SU-DHL-6 (cell line): Measurements from ENCODE around the gene FBRSL1.

Experiments
- H2AFZ ChIP-seq: fragments of 200-600 bp; sonication (generic); 2 replicates; pipeline ENCODE4 v1.6.1; 2014; ENCODE audit warnings: low read depth, mild to moderate bottlenecking, moderate library complexity, mixed read lengths, antibody characterized with exemption, low read length; ENCODE audit not compliant: severe bottlenecking
- H3F3A ChIP-seq: fragments of 200-600 bp; shearing (Covaris generic); 2 replicates; pipeline ENCODE4 v1.6.0; 2016; ENCODE audit warnings: antibody characterized with exemption, mild to moderate bottlenecking; ENCODE audit not compliant: insufficient read depth
- H3K27ac ChIP-seq: fragments of 200-600 bp; sonication (generic); 2 replicates; pipeline ENCODE4 v1.5.1; 2016; ENCODE audit warnings: low read depth, mild to moderate bottlenecking, low read length, moderate library complexity, mixed read lengths
- H3K27me3 ChIP-seq: fragments of 200-600 bp; sonication (generic), shearing (Covaris generic); 2 replicates; pipeline ENCODE4 v1.6.0; 2014; ENCODE audit warnings: mild to moderate bottlenecking, low read length
- H3K36me3 ChIP-seq: fragments of 200-600 bp; sonication (generic); 2 replicates; pipeline ENCODE4 v1.6.1; 2014; ENCODE audit warnings: mild to moderate bottlenecking, low read length, mixed read lengths
- H3K4me2 ChIP-seq: fragments of 300-600, 200-600 bp; shearing (Covaris generic), sonication (generic); 2 replicates; pipeline ENCODE4 v1.6.0; 2014; ENCODE audit warnings: low read length, low read depth, mild to moderate bottlenecking; ENCODE audit not compliant: poor library complexity, severe bottlenecking
- H3K4me3 ChIP-seq: fragments of 200-600 bp; sonication (generic); 2 replicates; pipeline ENCODE4 v1.5.1; 2014; ENCODE audit warnings: antibody characterized with exemption, low read length, mild to moderate bottlenecking, mixed read lengths; ENCODE audit not compliant: insufficient read depth, poor library complexity, severe bottlenecking
- H3K79me2 ChIP-seq: fragments of 200-600 bp; sonication (generic); 2 replicates; pipeline ENCODE4 v1.6.1; 2014; ENCODE audit warnings: mild to moderate bottlenecking, low read length, moderate library complexity; ENCODE audit not compliant: insufficient read depth
- H3K9ac ChIP-seq: fragments of 200-600 bp; sonication (generic); 2 replicates; pipeline ENCODE4 v1.7.0; 2014; ENCODE audit warnings: mild to moderate bottlenecking, low read length
- H3K9me2 ChIP-seq: fragments of 200-600 bp; sonication (generic); replicated peaks from 2 replicates; pipeline ENCODE4 v1.6.1; 2014; ENCODE audit warnings: low read length; ENCODE audit not compliant: insufficient read depth
- H3K9me3 ChIP-seq: fragments of 200-600 bp; sonication (generic); 2 replicates; pipeline ENCODE4 v1.6.1; 2014; ENCODE audit warnings: low read length, mixed read lengths; ENCODE audit not compliant: insufficient read depth
- H4K20me1 ChIP-seq: fragments of 200-600 bp; sonication (generic); 2 replicates; pipeline ENCODE4 v1.6.1; 2014; ENCODE audit warnings: low read depth, mild to moderate bottlenecking, antibody characterized with exemption, low read length, moderate library complexity, mixed read lengths
- CTCF ChIP-seq: fragments of 200-600 bp; sonication (generic); IDR thresholded peaks from one replicate; pipeline ENCODE4 v1.5.1; 2017; ENCODE audit warnings: antibody characterized with exemption, mild to moderate bottlenecking, low read length, moderate library complexity; ENCODE audit not compliant: insufficient read depth, poor library complexity, severe bottlenecking
- EZH2phosphoT487 ChIP-seq: fragments of 200-600 bp; sonication (generic), shearing (Covaris generic); conservative IDR thresholded peaks from 2 replicates; pipeline ENCODE4 v1.6.1; 2018; ENCODE audit warnings: mild to moderate bottlenecking, antibody characterized with exemption, low read length, moderate library complexity, mixed read lengths

Gene FBRSL1

GRCh38 chr12:132484891-132485441 is 5.0 kb upstream of the FBRSL1 start:
- TF ChIP-seq CTCF (no peak), EZH2phosphoT487 (no peak)
- no peaks in the 10 kb centered on the region for H3F3A ChIP-seq
- no peaks in the 10 kb centered on the region for H3K36me3 ChIP-seq
- H3K4me3 ChIP-seq = no peak overlapping the region
- no peaks in the 10 kb centered on the region for H3K9me2 ChIP-seq
- no peak overlapping the region for H3K9ac ChIP-seq
- no peaks in the 10 kb centered on the region for H4K20me1 ChIP-seq
- no peak overlapping the region for H3K27ac ChIP-seq
- no peaks in the 10 kb centered on the region for H3K27me3 ChIP-seq
- H3K79me2 ChIP-seq = no peaks in the 10 kb centered on the region
- H3K4me2 ChIP-seq = no peak overlapping the region
- H2AFZ ChIP-seq = no peak overlapping the region
- H3K9me3 ChIP-seq = no peaks in the 10 kb centered on the region

GRCh38 chr12:132485619-132486018 is 4.3 kb upstream of the FBRSL1 start:
- Histone ChIP-seq H3K4me3 (no peak overlapping the region), H3K27me3 (no peaks in the 10 kb centered on the region), H3F3A (no peaks in the 10 kb centered on the region), H3K27ac (no peak overlapping the region), H3K9me3 (no peaks in the 10 kb centered on the region), H3K4me2 (no peak overlapping the region), H3K79me2 (no peaks in the 10 kb centered on the region), H3K36me3 (no peaks in the 10 kb centered on the region), H3K9ac (no peak overlapping the region), H3K9me2 (no peaks in the 10 kb centered on the region), H2AFZ (no peak overlapping the region), H4K20me1 (no peaks in the 10 kb centered on the region)
- TF ChIP-seq CTCF = no peak

DNA sequence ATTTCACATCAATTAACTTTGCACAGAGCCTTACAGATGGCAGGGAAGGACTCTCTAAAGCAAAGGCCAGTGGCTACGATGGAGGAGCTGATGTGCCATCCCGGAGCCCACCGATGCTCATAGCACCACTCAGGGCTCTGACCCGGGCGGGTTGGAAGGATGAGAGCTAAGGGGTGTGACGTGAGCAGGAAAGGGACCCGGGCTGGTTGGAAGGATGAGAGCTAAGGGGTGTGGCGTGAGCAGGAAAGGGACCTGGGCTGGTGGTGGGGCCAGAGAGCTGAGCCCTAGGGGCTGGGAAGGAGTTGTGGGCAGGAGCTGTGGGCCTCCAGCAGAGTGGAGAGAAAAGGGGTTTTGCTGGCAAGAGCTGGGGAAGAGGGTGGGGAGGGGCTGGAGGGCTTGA is 3.8 kb upstream of the FBRSL1 start:
- Histone ChIP-seq H3K9ac (no peak overlapping the region), H3K4me2 (no peak overlapping the region), H3K27ac (no peak overlapping the region), H3K36me3 (no peaks in the 10 kb centered on the region), H3K79me2 (no peaks in the 10 kb centered on the region), H4K20me1 (peaks cover 3% of the 10 kb centered on the region; the same call in 1 of the 2 replicates), H3F3A (no peaks in the 10 kb centered on the region), H3K4me3 (no peak overlapping the region), H2AFZ (no peak overlapping the region), H3K27me3 (no peaks in the 10 kb centered on the region), H3K9me2 (no peaks in the 10 kb centered on the region), H3K9me3 (no peaks in the 10 kb centered on the region)
- TF ChIP-seq CTCF = no peak
- no peak for TF ChIP-seq EZH2phosphoT487
